Stimulated activated CD8-positive, alpha-beta memory T cell treated with anti-CD3 and anti-CD28 coated beads, Interleukin-15, amount 100 ng/mL, for 48 hours (primary cell): ENCODE results near the gene C14orf132.

Experiments
- DNase-seq, 2 donors: peaks; one replicate each; pipeline ENCODE4 v3.0.0-alpha.2; 2020; ENCODE audit warnings: low read depth in 2 of 2

The C14orf132 gene

DNA sequence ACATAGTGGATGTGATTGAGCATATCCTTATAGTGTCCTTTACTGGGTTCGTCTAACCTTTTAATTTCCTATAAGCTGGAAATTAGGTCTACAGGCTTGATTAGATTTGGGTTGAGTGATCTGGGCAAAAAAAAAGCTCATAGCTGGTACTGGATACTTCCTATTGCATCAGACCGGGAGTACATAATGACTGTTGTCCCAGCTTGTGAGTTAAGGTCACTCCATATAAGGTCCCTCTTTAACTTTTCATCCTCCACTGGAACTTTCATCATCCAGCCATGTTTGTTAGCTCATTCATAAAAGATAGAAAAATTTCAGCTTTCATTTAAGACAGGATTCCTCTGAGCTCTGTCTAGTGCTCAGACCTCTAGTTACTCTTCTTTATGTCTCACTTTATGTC is 80.8 kb downstream of the C14orf132 start:
- no peak for DNase-seq

DNA sequence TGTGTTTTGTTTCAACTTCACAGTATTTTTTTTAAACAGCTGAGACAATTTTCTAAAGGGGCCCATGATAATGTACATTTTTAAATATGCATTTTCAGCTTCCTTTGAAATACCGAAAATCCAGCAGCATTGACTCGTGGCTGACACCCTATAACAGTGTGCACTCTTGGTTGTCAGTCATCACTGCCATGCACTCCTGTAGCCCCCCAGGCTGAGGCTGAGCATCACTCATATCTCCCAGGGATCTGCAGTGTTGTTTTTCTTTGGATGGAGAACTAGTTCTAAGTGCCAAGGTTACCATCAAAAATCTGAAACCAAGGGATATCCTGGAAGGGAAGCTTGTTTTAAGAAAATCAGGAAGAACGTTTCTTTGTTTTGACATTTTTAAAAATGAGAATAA is 81.2 kb downstream of the C14orf132 start:
- no peak for DNase-seq

DNA sequence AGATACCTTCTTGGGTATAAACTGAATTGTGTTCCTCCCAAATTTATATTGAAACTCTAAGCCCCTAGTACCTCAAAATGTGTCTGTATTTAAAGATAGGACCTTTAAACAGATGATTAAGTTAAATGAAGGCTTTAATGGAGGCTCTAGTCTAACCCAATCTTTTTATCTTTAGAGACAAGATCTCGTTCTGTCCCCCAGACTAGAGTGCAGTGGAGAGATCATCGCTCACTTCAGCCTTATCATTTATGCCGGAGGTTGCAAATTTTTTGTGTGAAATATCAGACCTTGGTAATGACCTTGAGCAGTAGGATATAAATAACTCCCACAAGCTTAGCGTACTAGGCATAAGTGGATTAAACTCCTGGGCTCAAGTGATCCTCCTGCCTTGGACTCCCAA is 81.8 kb downstream of the C14orf132 start:
- DNase-seq, result no peak

GRCh38 chr14:96121660-96122395 is 82.7 kb downstream of the C14orf132 start:
- no peak for DNase-seq

- DNase-seq, result no peak
Measured at GRCh38 chr14:96122496-96122895, 83.3 kb downstream of the C14orf132 start.

DNA sequence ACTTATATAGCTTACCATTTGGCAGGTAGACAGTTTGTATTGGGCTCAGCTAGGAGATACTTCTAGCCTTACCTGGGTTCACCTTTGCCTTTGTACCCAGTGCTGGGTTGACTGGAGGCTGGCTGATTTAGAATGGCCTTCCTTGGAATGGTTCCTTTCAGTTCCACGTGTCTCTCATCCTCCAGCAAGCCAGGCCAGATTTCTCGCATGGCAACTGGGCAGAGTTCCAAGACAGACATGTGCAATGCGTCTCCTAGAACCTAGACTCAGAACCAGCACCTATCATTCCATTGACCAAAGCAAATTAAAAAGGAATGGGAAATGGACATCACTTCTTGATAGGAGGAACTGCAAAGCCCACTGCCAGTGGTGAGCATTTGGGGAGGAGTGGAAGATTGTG is 86.4 kb downstream of the C14orf132 start:
- DNase-seq, result no peak

DNA sequence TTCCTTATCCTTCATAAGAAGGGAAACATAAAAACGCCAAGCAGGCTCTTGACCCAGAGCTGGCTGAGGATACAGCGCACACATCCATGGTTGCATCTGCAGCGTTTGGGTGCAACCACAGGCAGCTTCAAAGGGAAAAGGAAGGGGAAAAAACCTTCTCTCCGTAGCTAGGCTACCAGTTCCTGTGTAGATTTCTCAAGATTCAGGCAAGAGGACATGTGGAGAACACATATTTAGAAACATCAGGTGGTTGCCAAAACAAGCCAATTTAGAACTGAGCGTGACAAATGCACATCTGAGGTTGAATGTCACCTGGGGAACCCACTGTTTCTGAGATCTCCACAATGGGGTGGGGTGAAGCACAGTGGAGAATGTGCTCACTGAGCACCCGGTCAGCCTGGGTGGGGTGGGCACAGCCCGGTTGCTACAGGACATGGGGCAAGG is 87.2 kb downstream of the C14orf132 start:
- no peak for DNase-seq

GRCh38 chr14:96126783-96127271 is 87.7 kb downstream of the C14orf132 start:
- no peak for DNase-seq

DNA sequence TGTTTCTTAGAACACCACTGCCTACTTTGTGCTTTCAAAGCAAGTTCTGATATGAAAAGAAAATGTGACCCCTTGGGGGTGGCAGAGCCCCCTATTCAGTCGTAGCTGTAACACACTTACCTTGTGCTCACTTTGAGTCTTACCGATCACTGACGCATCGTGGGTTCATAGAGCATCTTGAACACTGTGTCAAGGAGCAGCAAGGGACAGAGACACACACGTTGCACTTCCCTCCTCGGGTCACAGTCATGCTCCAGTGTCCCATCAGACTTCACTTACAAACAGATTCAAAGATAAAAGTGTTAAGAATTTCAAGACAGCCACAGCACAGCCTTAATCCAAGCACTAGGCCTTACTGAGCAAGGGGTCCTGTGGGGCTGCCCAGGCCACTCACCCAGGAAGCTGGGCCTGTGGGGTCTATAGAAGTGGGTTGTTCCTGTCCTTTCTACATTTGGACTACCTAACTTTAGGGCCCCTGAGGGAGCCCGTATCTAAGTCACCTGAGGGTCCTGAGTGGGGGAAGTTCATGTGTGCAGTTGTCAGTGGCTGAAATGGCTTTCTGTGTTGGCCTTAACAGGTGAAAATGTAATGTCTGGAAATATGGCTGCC is 90.1 kb downstream of the C14orf132 start:
- DNase-seq, result no peak

DNA sequence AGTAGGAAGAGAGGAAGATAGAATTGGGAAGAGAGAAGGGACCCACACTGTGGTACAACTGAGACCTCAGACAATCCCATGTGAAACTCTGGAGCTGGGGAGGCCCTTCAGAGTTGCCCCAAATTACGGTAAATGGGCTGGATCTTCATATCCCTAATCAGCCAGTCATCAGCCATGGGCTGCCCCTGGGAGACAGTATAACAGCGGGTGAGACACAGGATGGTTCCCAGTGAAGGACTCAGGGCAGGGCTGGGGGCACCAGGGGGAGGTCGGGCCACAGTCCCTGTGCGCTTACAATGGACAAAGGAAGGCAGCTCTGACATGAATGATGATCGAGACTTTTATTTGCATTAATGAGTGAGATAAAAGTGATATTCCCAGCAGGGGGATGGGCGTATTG is 91.2 kb downstream of the C14orf132 start:
- no peak for DNase-seq

DNA sequence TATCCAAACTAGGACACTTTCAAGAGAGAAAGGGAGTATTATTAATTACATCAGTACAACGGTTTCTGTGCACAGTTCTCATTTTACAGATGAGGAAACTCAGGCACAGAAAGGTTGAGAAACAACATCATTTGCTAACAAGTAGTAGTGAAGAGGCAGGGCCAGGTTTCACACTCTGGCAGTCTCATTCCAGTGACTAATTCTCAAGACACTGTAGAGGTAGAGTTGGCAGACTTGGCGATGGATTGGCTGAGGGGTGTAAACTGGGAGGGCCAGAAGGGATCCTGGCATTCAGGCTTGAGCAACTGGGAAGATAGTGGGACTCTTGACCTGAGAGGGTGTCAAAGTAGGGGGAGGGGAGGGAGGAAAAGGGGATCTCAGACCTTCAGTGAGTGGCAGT is 91.7 kb downstream of the C14orf132 start:
- no peak for DNase-seq

DNA sequence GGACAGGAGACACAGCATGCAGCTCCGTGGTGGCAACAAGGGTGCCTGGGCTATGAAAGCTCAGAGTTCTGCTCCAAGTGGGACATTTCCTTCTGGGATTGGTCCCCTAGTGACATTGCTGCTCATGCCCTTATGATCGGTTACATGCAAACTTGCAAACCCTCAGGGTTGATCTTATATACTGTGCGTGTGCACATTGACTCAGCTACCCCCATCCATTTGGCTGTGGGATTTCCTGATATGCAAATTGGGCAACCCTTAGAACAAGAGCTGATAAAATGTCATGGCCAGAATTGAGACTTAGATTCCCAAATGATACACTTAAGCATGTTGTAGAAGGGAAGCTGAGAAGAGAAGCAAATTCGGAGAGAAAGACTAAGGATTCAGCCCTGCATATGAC is 92.7 kb downstream of the C14orf132 start:
- no peak for DNase-seq

- DNase-seq, result no peak
Measured at GRCh38 chr14:96134508-96134907, 95.3 kb downstream of the C14orf132 start.

DNA sequence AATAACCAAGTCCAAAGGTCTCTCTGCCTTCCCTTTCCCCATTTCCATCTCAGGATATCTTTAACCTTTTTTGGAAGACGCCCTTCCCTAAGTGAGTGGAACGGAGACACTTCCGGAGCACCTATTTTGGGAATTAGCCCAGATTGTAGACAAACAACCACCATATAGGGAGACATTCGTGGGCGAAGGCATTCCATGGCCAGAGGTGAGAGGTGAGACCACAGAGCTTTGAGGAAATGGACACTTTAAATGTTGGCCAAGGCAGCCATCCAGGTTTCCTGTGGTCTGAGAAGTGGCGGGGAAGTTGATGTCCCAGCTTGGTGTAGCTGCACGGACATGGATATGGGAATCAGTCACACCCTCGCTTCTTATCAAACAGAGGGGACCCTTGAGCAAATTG is 96.1 kb downstream of the C14orf132 start:
- DNase-seq, result no peak

DNA sequence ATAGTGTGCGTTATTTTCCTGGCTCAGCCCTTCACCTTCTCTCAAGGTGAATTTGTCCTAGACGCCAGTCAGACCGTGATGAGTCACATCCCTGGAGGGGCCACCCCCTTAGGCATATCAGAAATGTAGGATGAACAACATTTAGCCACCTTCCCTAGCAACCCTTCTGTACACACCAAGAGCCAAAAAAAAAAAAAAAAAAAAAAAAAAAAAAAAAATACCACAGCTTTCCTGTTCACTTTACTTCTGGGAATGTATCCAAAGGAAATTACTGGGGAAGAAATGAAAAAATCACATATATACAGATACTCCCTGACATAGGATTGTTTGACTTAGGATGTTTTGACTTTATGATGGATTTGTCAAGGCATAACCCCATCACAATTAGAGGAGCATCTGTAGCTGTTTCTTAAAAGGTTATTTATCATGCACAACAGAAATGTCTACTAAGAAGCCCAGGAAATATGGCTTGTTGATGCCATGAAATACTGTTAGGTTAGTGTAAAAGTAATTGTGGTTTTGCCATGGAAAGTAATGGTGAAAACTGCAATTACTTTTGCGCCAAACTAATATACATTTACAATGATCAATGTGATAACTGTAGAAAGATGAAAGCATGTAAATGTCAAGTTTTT is 97.3 kb downstream of the C14orf132 start:
- no peak for DNase-seq

- no peak for DNase-seq
Measured at GRCh38 chr14:96138241-96138640, 99.1 kb downstream of the C14orf132 start.

- DNase-seq, result no peak
Measured at GRCh38 chr14:96139169-96139568, 100.0 kb downstream of the C14orf132 start.

DNA sequence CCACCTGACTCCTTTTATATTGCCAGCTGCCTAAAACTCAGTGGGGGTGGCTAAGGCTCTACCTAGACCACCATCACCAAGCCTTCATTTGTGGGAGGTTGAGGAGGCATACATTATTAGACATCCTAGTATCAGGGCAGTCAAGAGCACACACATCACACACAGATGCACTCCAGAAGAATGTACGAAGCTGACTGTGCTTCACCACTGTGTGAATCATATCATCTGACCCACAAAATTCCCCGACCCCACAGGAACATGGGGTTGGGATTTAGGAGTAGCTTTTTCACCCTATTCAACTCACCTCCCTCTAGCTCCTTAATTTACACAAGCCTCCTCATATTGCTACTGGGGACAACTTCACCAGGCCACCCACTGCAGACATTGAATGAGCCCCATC is 100.7 kb downstream of the C14orf132 start:
- DNase-seq, result no peak

DNA sequence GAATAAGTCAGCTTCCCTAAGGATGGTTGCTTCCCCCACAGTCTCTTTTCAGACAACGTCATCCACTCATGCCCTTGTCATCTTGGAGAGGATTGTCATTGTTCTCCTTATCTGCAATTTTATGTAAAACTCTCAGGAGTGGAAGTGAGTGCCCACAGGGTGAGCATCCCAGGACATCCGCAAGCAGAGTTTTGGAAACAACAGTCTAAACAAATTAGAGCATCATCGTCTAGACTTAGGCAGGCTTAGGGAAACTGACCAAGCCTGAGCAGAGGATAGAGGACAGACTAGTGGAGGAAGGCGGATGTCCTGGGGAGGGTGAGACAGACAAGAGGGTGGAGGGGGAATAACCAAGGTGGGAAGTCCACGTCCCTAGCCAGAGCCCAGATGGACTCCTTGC is 101.8 kb downstream of the C14orf132 start:
- no peak for DNase-seq
